DND-41 (cell line): ENCODE results near the gene IFNLR1.

Source experiments
- ATAC-seq: fragments of 200-7000 bp; cut with Tn5 transposase; 3 replicates; pipeline ENCODE4 v1.9.1; 2021; ENCODE audit warnings: low read depth; ENCODE audit not compliant: insufficient read depth
- DNase-seq: peaks from one replicate; pipeline ENCODE4 v3.0.0-alpha.2; 2020
- H2AFZ ChIP-seq: 2 replicates; pipeline ENCODE4 v1.6.0; 2012; ENCODE audit warnings: low read depth, low read length
- H3K27ac ChIP-seq: 2 replicates; pipeline ENCODE4 v1.5.1; 2012; ENCODE audit warnings: low read length, inconsistent platforms
- H3K27me3 ChIP-seq: fragments of 200-600 bp; sonication (generic); 2 replicates; pipeline ENCODE4 v1.6.0; 2012; ENCODE audit warnings: low read length, mild to moderate bottlenecking, inconsistent platforms; ENCODE audit not compliant: insufficient read depth, poor library complexity
- H3K36me3 ChIP-seq: 2 replicates; pipeline ENCODE4 v1.5.1; 2012; ENCODE audit warnings: low read length, inconsistent platforms; ENCODE audit not compliant: insufficient read depth
- H3K4me1 ChIP-seq: 2 replicates; pipeline ENCODE4 v1.5.1; 2012; ENCODE audit warnings: mild to moderate bottlenecking, low read length; ENCODE audit not compliant: insufficient read depth
- H3K4me2 ChIP-seq: 2 replicates; pipeline ENCODE4 v1.6.0; 2012; ENCODE audit warnings: mild to moderate bottlenecking, moderate library complexity, low read length, inconsistent platforms; ENCODE audit not compliant: insufficient read depth
- H3K4me3 ChIP-seq, 2 experiments: fragments of 200-600 bp in 1 of 2; shearing (Covaris generic) in 1 of 2; 2 replicates each; pipeline ENCODE4 v1.5.1; 2012 to 2016; ENCODE audit warnings: inconsistent platforms in 2 of 2, low read length in 2 of 2, mild to moderate bottlenecking in 2 of 2, low read depth in 1 of 2, moderate library complexity in 1 of 2
- H3K79me2 ChIP-seq: 2 replicates; pipeline ENCODE4 v1.6.0; 2012; ENCODE audit warnings: low read length, inconsistent platforms; ENCODE audit not compliant: insufficient read depth
- H3K9ac ChIP-seq: 2 replicates; pipeline ENCODE4 v1.6.0; 2012; ENCODE audit warnings: low read depth, mild to moderate bottlenecking, inconsistent platforms, low read length, moderate library complexity
- H3K9me3 ChIP-seq: 2 replicates; pipeline ENCODE4 v1.5.1; 2012; ENCODE audit warnings: low read length, moderate library complexity, mild to moderate bottlenecking, inconsistent platforms; ENCODE audit not compliant: insufficient read depth, severe bottlenecking
- H4K20me1 ChIP-seq: 2 replicates; pipeline ENCODE4 v1.6.0; 2012; ENCODE audit warnings: low read length; ENCODE audit not compliant: insufficient read depth
- CTCF ChIP-seq: IDR thresholded peaks from 2 replicates; pipeline ENCODE4 v1.5.1; 2012; ENCODE audit warnings: borderline replicate concordance, low read length, moderate library complexity, mild to moderate bottlenecking; ENCODE audit not compliant: poor library complexity, severe bottlenecking; ENCODE audit errors: extremely low read depth
- EZH2 ChIP-seq: IDR thresholded peaks from 3 replicates; pipeline ENCODE4 v1.6.1; 2012; ENCODE audit warnings: borderline replicate concordance, low read depth, mild to moderate bottlenecking, moderate library complexity, low read length, inconsistent platforms; ENCODE audit not compliant: severe bottlenecking

Gene IFNLR1

GRCh38 chr1:24117722-24118409, 69.2 kb downstream of the IFNLR1 start:
- ATAC-seq (no peak), DNase-seq (no peak)
- H3K79me2 ChIP-seq, result no peaks in the 10 kb centered on the region
- no peaks in the 10 kb centered on the region for H3K36me3 ChIP-seq
- H2AFZ ChIP-seq, result no peak overlapping the region
- H3K9ac ChIP-seq, result no peak overlapping the region
- TF ChIP-seq EZH2 (no peak), CTCF (no peak)
- H3K27me3 ChIP-seq, result peaks cover 29% of the 10 kb centered on the region
- no peaks in the 10 kb centered on the region for H3K9me3 ChIP-seq
- H3K4me1 ChIP-seq, result no peaks in the 10 kb centered on the region
- no peak overlapping the region for H3K27ac ChIP-seq
- H3K4me3 ChIP-seq, result no peak overlapping the region
- no peak overlapping the region for H3K4me2 ChIP-seq
- peaks cover 10% of the 10 kb centered on the region; the same call in 1 of the 2 replicates for H4K20me1 ChIP-seq

GRCh38 chr1:24117132-24117531, 70.0 kb downstream of the IFNLR1 start:
- no peak for TF ChIP-seq CTCF
- no peak for TF ChIP-seq EZH2
- Histone ChIP-seq H3K27me3 (peaks cover 34% of the 10 kb centered on the region), H3K9me3 (no peaks in the 10 kb centered on the region), H3K36me3 (no peaks in the 10 kb centered on the region), H4K20me1 (peaks cover 10% of the 10 kb centered on the region; the same call in 1 of the 2 replicates), H3K4me2 (no peak overlapping the region), H3K4me3 (no peak overlapping the region), H2AFZ (no peak overlapping the region), H3K4me1 (no peaks in the 10 kb centered on the region), H3K79me2 (no peaks in the 10 kb centered on the region), H3K27ac (no peak overlapping the region), H3K9ac (no peak overlapping the region)
- ATAC-seq, result no peak
- no peak for DNase-seq

DNA sequence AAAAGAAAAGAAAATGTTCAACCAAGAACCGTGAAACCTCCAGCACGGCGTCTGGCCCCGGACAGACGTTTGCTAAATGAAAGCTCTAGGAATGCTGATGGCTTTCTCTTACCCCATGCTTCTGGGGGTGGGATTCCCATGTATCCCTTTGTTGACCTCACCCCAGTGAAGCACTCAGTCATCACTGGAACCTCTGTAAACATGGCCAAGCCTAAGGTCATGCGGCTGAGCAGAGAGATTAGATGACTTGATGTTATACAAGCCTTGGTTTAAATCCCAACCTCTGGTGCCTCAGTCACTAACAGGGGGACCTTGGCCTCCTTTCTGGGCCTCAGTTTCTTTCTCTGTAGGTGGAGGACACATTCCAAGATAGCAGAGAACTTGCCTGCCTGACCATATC, 72.3 kb downstream of the IFNLR1 start:
- H3K4me1 ChIP-seq, result no peaks in the 10 kb centered on the region
- H3K79me2 ChIP-seq, result no peaks in the 10 kb centered on the region
- peaks cover 34% of the 10 kb centered on the region for H3K27me3 ChIP-seq
- H3K36me3 ChIP-seq, result no peaks in the 10 kb centered on the region
- no peaks in the 10 kb centered on the region for H3K9me3 ChIP-seq
- ATAC-seq, result no peak
- no peak overlapping the region for H3K4me2 ChIP-seq
- H3K9ac ChIP-seq, result no peak overlapping the region
- TF ChIP-seq EZH2 (no peak), CTCF (no peak)
- peaks cover 3% of the 10 kb centered on the region for H4K20me1 ChIP-seq
- no peak overlapping the region for H2AFZ ChIP-seq
- no peak overlapping the region for H3K4me3 ChIP-seq
- H3K27ac ChIP-seq, result no peak overlapping the region
- DNase-seq, result no peak
